HG03139 (cell line): ENCODE results near the gene LUC7L.
"Not testable (repeated sequence)": the region's sequence is repeated elsewhere in the genome, so short reads cannot be mapped to it uniquely, and the experiment has no call there.

Experiments
- ATAC-seq: cut with Tn5 transposase; IDR thresholded peaks from one replicate; pipeline ENCODE4 v1.9.1; 2021; ENCODE audit not compliant: unreplicated experiment

LUC7L gene

DNA sequence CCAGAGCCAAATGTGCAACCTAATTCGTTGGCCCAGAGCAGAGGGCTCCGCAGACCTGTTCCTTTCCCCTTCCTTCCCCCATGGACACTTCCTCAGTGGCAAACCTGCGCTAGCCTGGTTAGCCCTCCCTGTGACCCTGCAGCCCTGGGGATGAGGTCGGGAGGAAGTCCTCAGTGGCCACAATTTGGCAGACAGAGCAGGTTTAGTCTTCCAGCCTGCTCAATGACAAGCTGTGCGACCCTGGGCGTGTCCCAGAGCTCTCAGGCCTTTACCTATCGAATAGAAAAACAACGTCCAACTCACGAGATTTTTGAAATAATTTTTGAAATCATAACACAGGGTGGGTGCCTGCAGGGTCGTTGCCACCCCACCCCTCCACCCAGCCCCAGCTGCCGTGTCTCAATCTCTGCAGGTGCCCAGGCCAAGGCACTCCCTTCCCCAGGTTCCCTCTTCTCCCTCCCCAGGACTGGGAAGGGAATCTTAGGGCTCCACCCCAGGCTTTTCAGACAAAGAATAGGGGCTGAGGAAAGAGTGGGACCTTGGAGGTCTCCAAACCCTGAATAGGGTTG, 62.0 kb downstream of the LUC7L start:
- no peak for ATAC-seq

GRCh38 chr16:166375-167121, 62.7 kb downstream of the LUC7L start:
- no peak for ATAC-seq

DNA sequence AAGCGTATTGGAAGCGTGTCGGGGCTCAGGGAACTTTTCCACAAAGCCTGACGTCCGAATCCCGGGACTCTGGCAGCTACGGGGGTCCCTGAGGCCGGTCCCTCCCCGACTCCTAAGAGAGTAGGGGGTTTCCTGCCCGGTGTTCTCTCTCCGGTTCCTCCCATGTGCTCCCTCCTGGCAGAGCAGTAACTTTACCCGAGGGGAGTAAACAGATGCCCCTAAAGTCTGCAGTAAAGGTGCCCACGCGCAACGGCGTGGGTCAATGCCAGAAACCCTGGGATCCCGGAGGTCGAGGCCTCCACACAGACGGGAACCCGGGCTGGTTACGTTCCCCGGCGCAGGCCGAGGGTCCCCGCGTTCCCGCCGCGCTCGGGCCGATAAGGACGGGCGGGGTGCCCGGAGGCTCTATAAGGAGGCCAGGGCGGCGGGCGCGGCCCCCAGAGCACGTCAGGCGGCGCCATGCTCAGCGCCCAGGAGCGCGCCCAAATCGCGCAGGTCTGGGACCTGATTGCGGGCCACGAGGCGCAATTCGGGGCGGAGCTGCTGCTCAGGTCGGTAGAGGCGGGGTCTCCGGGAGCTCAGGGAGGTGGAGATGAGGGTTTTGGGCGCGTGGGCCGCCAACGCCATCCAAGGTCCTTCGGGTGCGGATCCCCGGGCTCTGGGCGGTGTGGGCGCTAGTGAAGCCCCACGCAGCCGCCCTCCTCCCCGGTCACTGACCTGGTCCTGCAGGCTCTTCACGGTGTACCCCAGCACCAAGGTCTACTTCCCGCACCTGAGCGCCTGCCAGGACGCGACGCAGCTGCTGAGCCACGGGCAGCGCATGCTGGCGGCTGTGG, 63.5 kb downstream of the LUC7L start, which contains the start of gene HBM:
Gene HBM (plus strand): TSS at position 440 of the 836 bp plus-strand sequence. CDS start 20 bp downstream, at position 460.
- no peak for ATAC-seq

DNA sequence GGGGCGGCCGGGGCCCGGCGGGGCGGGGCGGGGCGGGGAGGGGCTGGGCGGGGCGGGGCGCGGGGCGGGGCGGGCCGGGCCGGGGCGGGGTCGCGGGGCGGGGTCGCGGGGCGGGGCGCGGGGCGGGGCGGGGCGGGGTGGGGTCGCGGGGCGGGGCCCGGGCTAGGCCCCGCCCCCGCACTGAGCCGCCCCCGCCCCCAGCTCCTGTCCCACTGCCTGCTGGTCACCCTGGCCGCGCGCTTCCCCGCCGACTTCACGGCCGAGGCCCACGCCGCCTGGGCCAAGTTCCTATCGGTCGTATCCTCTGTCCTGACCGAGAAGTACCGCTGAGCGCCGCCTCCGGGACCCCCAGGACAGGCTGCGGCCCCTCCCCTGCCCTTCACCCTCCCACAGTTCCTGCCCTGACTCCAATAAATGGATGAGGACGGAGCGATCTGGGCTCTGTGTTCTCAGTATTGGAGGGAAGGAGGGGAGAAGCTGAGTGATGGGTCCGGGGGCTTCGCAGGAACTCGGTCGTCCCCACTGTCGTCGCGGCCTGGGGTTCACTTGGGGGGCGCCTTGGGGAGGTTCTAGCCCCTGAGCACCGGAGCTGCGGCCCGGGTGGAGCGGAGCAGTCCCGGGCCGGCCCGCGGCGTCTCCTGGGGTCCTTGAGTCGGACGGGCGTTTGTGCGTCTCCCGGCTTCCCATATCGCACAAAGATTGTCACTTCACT, 64.3 kb downstream of the LUC7L start:
- ATAC-seq = no peak

DNA sequence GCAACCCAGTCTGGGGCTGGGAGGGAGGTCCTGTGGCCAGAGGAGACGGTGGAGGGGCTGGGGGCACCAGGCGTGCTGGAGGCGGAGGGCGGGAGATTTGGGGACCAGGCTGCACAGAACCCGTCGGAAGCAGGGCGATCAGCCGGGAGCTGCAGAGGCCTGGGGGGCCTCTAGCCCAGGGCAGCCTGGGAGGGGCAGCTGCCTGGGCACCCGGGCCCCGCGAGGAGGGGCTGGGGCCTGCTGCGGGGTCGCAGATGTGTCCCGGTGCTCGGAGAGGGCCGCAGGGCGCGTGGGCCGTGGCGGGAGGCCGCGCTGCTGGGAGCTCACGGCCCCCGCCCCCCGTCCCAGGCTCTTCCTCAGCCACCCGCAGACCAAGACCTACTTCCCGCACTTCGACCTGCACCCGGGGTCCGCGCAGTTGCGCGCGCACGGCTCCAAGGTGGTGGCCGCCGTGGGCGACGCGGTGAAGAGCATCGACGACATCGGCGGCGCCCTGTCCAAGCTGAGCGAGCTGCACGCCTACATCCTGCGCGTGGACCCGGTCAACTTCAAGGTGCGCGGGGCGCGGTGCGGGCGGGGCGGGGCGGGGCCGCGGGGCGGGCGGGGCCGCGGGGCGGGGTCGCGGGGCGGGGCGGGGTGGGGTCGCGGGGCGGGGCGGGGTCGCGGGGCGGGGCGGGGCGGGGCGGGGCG, 65.0 kb downstream of the LUC7L start:
- ATAC-seq = not testable (repeated sequence)

DNA sequence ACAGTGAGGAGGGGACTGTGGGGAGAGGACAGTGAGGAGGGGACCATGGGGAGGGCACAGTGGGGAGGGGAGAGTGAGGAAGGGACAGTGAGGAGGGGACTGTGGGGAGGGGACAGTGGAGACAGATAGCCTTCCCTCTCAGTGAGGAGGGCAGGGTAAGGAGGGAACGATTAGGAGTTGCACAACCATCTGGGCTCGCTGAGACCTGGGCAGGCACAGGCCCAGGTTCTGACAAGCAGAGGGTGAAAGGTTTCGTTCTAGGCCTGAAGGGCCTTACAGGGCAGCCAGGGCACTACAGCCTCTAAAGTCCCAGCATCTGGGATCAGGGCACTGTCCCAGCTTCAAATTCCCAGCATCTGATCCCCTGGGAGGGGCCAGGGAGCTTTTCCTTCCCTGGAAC, 65.6 kb downstream of the LUC7L start:
- not testable (repeated sequence) for ATAC-seq

GRCh38 chr16:163139-163538, 66.1 kb downstream of the LUC7L start:
- not testable (repeated sequence) for ATAC-seq

DNA sequence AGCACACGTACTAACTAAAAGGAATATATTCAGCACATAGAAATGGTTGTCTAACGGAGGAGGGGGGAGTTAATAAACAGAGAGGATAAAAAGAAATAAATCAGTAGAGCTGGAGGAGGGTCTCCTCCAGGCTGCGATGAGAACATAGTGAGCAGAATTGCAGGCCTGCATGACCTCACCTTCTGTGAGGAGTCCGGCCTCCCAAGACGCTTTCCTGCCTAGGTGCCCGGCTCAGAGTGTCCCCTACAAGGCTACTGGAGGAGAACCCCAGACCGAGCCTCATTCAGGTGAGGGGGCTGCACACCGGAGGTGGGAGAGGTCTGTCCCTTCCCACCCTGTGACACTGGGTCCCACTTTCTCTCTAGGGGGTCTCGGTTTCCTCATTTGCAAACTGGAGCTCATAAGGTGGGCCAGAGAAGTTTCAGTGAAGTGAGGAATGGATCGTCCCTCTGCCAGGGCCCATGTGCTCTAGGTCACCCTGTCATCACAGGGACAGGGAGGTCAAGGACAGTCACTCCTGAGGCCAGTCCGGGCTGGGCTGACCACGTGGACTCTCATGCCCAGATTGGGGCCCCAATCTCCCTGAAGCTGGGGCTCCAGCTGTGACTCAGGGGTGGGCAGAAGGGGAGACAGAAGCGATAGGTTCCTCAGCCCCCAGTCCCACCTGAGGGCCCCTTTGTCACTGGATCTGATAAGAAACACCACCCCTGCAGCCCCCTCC, 66.8 kb downstream of the LUC7L start:
- ATAC-seq = no peak

DNA sequence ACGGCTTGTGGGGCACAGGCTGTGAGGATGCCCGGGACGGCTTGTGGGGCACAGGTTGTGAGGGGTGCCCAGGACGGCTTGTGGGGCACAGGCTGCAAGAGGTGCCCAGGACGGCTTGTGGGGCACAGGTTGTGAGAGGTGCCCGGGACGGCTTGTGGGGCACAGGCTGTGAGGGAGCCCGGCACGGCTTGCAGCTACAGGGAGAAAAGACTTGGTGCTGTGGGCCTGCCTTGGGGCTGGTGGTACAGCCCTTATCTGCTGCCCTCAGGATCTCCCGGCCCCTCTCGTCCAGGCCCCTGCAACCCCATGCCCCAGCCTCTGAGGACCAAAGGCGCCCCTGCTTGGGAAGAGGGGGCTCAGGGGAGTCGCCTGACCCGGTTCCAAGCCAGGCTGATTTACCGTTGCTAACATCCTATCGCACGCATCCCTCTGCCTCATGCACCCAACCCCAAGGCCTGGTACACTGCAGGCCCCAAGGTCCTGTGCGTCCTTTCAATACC, 68.5 kb downstream of the LUC7L start:
- ATAC-seq = no peak

- not testable (repeated sequence) for ATAC-seq
These were observed 69.0 kb downstream of the LUC7L start for GRCh38 chr16:160242-160641.

DNA sequence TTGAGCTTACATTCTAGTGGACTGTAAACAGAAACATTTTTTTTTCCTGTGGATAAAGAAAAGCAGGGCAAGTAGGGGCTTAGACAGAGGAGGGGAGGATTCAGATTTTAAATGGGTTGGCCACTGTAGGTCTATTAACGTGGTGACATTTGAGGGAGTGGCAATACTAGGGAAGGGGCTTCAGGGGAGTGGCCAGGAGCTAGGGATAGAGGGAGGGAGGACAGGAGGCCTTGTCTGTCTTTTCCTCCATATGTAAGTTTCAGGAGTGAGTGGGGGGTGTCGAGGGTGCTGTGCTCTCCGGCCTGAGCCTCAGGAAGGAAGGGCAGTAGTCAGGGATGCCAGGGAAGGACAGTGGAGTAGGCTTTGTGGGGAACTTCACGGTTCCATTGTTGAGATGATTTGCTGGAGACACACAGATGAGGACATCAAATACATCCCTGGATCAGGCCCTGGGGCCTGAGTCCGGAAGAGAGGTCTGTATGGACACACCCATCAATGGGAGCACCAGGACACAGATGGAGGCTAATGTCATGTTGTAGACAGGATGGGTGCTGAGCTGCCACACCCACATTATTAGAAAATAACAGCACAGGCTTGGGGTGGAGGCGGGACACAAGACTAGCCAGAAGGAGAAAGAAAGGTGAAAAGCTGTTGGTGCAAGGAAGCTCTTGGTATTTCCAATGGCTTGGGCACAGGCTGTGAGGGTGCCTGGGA, 70.0 kb downstream of the LUC7L start:
- no peak for ATAC-seq

DNA sequence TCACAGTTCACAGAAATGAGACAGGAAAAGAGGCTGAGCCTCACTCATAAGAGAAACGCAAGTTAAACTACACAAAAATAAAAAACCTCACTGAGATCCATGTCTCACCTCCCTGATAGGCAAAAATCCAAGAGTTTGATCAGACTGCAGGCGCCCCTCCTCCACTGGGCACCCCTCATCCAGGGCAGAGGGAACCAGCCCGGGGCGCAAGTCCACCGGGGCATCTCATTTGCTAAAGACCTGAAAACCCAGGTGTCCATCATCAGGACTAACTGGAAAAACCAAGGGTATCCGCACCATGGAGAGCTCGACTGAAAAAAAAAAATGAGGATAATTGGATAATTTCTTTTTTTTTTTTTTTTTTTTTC, 74.2 kb downstream of the LUC7L start:
- no peak for ATAC-seq

GRCh38 chr16:154217-155030, 74.8 kb downstream of the LUC7L start:
- ATAC-seq = no peak

DNA sequence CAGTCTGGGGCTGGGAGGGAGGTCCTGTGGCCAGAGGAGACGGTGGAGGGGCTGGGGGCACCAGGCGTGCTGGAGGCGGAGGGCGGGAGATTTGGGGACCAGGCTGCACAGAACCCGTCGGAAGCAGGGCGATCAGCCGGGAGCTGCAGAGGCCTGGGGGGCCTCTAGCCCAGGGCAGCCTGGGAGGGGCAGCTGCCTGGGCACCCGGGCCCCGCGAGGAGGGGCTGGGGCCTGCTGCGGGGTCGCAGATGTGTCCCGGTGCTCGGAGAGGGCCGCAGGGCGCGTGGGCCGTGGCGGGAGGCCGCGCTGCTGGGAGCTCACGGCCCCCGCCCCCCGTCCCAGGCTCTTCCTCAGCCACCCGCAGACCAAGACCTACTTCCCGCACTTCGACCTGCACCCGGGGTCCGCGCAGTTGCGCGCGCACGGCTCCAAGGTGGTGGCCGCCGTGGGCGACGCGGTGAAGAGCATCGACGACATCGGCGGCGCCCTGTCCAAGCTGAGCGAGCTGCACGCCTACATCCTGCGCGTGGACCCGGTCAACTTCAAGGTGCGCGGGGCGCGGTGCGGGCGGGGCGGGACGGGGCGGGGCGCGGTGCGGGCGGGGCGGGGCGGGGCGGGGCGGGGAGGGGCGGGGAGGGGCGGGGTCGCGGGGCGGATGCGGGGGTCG, 75.6 kb downstream of the LUC7L start:
- ATAC-seq = not testable (repeated sequence)

GRCh38 chr16:153129-153521, 76.1 kb downstream of the LUC7L start:
- not testable (repeated sequence) for ATAC-seq

DNA sequence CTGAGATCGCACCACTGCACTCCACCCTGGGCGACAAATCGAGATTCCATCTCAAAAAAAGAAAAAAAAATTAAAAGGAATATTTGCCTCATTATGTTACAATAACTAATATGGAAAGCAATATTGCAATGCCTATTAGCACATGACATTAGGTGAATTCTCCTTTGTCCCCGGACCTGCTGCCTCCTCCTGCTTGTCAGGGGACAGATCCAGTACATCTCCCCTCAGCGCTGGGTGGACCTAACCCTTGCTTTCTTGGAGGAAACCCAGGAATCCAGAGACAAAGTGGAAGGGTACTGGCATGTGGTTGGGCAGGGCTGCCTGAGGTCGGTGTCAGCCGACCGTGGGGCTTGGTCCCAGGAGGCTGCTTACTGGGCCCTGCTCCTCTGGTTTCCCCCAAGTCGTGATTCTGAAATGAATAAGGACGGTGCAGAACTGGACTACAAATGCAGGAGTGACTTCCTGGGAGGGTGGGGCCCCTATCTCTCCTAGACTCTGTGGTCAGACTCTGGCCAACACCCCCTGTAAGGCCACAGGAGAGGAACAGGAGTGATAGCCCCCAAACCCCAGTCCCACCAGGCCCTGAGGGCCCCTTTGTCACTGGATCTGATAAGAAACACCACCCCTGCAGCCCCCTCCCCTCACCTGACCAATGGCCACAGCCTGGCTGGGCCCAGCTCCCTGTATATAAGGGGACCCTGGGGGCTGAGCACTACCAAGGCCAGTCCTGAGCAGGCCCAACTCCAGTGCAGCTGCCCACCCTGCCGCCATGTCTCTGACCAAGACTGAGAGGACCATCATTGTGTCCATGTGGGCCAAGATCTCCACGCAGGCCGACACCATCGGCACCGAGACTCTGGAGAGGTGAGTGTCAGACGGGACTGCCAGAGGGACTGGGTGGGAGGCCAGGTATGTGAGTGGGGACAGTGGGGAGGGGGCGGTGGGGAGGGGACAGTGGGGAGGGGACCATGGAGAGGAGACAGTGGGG, 76.8 kb downstream of the LUC7L start, which contains the start of gene HBZ:
Gene HBZ (plus strand): TSS at position 504 of the 988 bp plus-strand sequence. CDS start 266 bp downstream, at position 770.
- no peak for ATAC-seq
